ENCODE results near the gene PLEKHA4. TPM values are rescaled to one million over a fixed set of nuclear protein-coding genes. Genes with fewer than 3 reads are reported as not detected.

The PLEKHA4 gene
- total RNA-seq, 2 experiments from 2014 or later, result 8.1 to 8.4 TPM

GRCh38 chr19:48856921-48857320, 11.5 kb downstream of the PLEKHA4 start:
- DNase-seq (ENCODE audit: low spot score), result no peak
- no peaks in the 10 kb centered on the region for H3K79me2 ChIP-seq (ENCODE audit: insufficient read depth, low read depth, low read length)
- no TSS peak for BruUV-seq (replicated peaks)
- no peak overlapping the region for H3K4me3 ChIP-seq (ENCODE audit: low read depth, low read length, poor library complexity, severe bottlenecking)
- H4K20me1 ChIP-seq (ENCODE audit: insufficient read depth, low read length), result no peaks in the 10 kb centered on the region
- no peaks in the 10 kb centered on the region for H3K36me3 ChIP-seq (ENCODE audit: insufficient read depth, low read length)
- intact Hi-C loops (cut with micrococcal nuclease; ENCODE audit: unreplicated experiment), result no loop called here
- peaks cover 12% of the 10 kb centered on the region for H3K4me1 ChIP-seq (ENCODE audit: insufficient read depth, low read length, poor library complexity, severe bottlenecking)
- ChIA-PET POLR2A (interaction anchor here (0.7 kb wide), 1 partner anchor 67 kb away, joined by 8 read pairs; no protein-coding TSS in a partner anchor), CTCF (ENCODE audit: unreplicated experiment) (no interaction called here)
- TF ChIP-seq CTCF (conservative IDR thresholded peaks at IDR 0.05; ENCODE audit: low read length), result no peak
- TF ChIP-seq EZH2phosphoT487 (IDR thresholded peaks at IDR 0.05; ENCODE audit: borderline replicate concordance, low read depth, low read length), result no peak
- H2AFZ ChIP-seq (ENCODE audit: low read length), result no peak overlapping the region
- no peak overlapping the region for H3K27ac ChIP-seq (ENCODE audit: low read depth, low read length, poor library complexity, severe bottlenecking)
- H3K9me3 ChIP-seq (ENCODE audit: low read length), result no peaks in the 10 kb centered on the region
- H3K9me2 ChIP-seq (ENCODE audit: insufficient read depth, low read length), result no peaks in the 10 kb centered on the region
- H3K4me2 ChIP-seq (ENCODE audit: low read length), result no peak overlapping the region

GRCh38 chr19:48854103-48854502, 14.3 kb downstream of the PLEKHA4 start:
- ChIA-PET CTCF (ENCODE audit: unreplicated experiment) (no interaction called here), POLR2A (no interaction called here)
- no peaks in the 10 kb centered on the region for H4K20me1 ChIP-seq (ENCODE audit: insufficient read depth, low read length)
- H3K9me3 ChIP-seq (ENCODE audit: low read length), result no peaks in the 10 kb centered on the region
- no peak overlapping the region for H3K4me2 ChIP-seq (ENCODE audit: low read length)
- H3K36me3 ChIP-seq (ENCODE audit: insufficient read depth, low read length), result no peaks in the 10 kb centered on the region
- no peak overlapping the region for H3K4me3 ChIP-seq (ENCODE audit: low read depth, low read length, poor library complexity, severe bottlenecking)
- no peak for TF ChIP-seq CTCF (conservative IDR thresholded peaks at IDR 0.05; ENCODE audit: low read length)
- TF ChIP-seq EZH2phosphoT487 (IDR thresholded peaks at IDR 0.05; ENCODE audit: borderline replicate concordance, low read depth, low read length), result no peak
- H3K79me2 ChIP-seq (ENCODE audit: insufficient read depth, low read depth, low read length), result no peaks in the 10 kb centered on the region
- no peak overlapping the region for H3K27ac ChIP-seq (ENCODE audit: low read depth, low read length, poor library complexity, severe bottlenecking)
- BruUV-seq (replicated peaks), result no TSS peak
- intact Hi-C loops (cut with micrococcal nuclease; ENCODE audit: unreplicated experiment), result no loop called here
- H2AFZ ChIP-seq (ENCODE audit: low read length), result no peak overlapping the region
- DNase-seq (ENCODE audit: low spot score), result no peak
- H3K9me2 ChIP-seq (ENCODE audit: insufficient read depth, low read length), result no peaks in the 10 kb centered on the region
- H3K4me1 ChIP-seq (ENCODE audit: insufficient read depth, low read length, poor library complexity, severe bottlenecking), result peaks cover 5% of the 10 kb centered on the region

GRCh38 chr19:48853483-48853882, 14.9 kb downstream of the PLEKHA4 start:
- Histone ChIP-seq H3K4me2 (ENCODE audit: low read length) (no peak overlapping the region), H2AFZ (ENCODE audit: low read length) (no peak overlapping the region), H3K27ac (ENCODE audit: low read depth, low read length, poor library complexity, severe bottlenecking) (no peak overlapping the region), H3K4me1 (ENCODE audit: insufficient read depth, low read length, poor library complexity, severe bottlenecking) (no peaks in the 10 kb centered on the region), H4K20me1 (ENCODE audit: insufficient read depth, low read length) (no peaks in the 10 kb centered on the region), H3K79me2 (ENCODE audit: insufficient read depth, low read depth, low read length) (no peaks in the 10 kb centered on the region), H3K9me3 (ENCODE audit: low read length) (no peaks in the 10 kb centered on the region), H3K36me3 (ENCODE audit: insufficient read depth, low read length) (no peaks in the 10 kb centered on the region), H3K4me3 (ENCODE audit: low read depth, low read length, poor library complexity, severe bottlenecking) (no peak overlapping the region), H3K9me2 (ENCODE audit: insufficient read depth, low read length) (no peaks in the 10 kb centered on the region)
- TF ChIP-seq CTCF (conservative IDR thresholded peaks at IDR 0.05; ENCODE audit: low read length) (no peak), EZH2phosphoT487 (IDR thresholded peaks at IDR 0.05; ENCODE audit: borderline replicate concordance, low read depth, low read length) (no peak)
- ChIA-PET POLR2A (no interaction called here), CTCF (ENCODE audit: unreplicated experiment) (no interaction called here)
- BruUV-seq (replicated peaks), result no TSS peak
- intact Hi-C loops (cut with micrococcal nuclease; ENCODE audit: unreplicated experiment), result no loop called here
- no peak for DNase-seq (ENCODE audit: low spot score)

Measured in OCI-LY7 (cell line).